Jurkat, Clone E6-1 (cell line): Measurements from ENCODE around the gene PRPH2. TPM values are rescaled to one million over a fixed set of nuclear protein-coding genes. Genes with fewer than 3 reads are reported as not detected.
A peak's percentile ranks its signal among the peaks of the same experiment; 100 is the strongest.

Experiments used
- DNase-seq: peaks from one replicate; pipeline ENCODE4 v3.0.0-alpha.2; 2011; ENCODE audit warnings: low read depth, low spot score
- H3K4me3 ChIP-seq: 2 replicates; pipeline ENCODE4 v1.5.1; 2011; ENCODE audit warnings: mild to moderate bottlenecking, low read length, control low read depth, moderate library complexity
- polyA plus RNA-seq: library from polyadenylated mRNA; unstranded; fragments of >200 nt; gene quantifications from one replicate; pipeline ENCODE4 v1.2.1, GENCODE V29; 2012; ENCODE audit warnings: missing spikeins; ENCODE audit not compliant: insufficient read length, insufficient read depth

The PRPH2 gene, protein sequence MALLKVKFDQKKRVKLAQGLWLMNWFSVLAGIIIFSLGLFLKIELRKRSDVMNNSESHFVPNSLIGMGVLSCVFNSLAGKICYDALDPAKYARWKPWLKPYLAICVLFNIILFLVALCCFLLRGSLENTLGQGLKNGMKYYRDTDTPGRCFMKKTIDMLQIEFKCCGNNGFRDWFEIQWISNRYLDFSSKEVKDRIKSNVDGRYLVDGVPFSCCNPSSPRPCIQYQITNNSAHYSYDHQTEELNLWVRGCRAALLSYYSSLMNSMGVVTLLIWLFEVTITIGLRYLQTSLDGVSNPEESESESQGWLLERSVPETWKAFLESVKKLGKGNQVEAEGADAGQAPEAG
- polyA plus RNA-seq, result not detected

DNA sequence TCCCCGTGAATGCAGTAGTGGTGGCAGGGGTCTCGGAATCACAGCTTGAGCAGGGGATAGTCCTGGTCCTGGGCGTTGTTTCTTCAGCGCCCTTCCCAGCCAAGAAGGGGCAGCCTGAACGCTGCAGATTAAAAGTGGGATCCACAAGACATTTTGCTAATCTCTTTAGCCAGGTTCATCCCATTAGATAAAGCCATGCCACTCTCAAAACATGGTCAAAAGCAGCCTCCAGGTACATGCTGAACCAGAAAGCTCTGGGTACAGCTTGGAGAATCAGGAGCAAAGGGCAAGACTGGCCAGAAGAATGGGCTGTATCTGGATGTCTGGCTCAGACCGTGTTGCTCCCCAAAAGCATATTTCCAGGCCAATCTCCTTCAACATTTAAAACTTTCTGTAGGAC is at the start of gene PRPH2:
PRPH2 (minus strand) TSS at position 101 of the 400 bp plus-strand sequence. CDS start 263 bp downstream, outside the sequence.
- DNase-seq, result no peak
- no peak within 1 kb of the TSS for H3K4me3 ChIP-seq

DNA sequence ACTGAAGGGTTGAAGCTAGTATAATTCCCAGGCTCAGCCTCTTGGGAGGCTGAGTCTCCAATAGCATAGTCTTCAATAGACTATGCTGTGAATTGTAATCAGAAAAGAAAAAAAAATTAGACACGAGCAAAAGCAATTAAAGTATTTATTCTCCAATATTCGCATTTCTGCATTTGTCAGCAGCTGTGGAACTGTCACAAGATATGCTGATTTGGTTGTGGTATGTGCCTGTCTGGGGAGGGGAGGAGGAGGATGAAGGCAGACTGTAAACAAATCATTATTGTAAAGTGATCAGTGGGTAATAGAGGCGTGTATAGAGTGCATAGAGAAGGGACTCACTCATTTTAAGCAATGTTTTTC is 49.3 kb upstream of the PRPH2 start:
- peak overlapping the region; percentile 13 for H3K4me3 ChIP-seq
- DNase-seq, result no peak

DNA sequence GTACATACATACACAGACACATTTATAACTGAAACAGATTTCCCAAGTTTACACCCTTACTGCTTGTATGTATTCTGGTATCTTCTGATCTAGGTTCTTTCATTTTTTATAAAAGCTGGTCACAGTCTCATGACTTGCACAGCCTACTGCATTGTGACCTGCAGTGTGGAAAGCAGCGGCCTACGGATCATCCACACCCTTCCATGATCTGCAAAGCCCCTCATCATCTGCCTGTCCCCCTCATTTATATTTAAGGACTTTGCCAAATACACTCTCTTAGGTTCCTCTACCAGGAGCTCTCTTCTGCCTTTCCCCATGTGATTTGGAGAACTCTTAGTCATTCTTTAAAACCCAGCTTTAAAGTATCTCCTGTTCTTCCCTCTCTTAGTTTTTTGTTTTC is 47.4 kb upstream of the PRPH2 start:
- no peak overlapping the region for H3K4me3 ChIP-seq
- DNase-seq, result no peak

DNA sequence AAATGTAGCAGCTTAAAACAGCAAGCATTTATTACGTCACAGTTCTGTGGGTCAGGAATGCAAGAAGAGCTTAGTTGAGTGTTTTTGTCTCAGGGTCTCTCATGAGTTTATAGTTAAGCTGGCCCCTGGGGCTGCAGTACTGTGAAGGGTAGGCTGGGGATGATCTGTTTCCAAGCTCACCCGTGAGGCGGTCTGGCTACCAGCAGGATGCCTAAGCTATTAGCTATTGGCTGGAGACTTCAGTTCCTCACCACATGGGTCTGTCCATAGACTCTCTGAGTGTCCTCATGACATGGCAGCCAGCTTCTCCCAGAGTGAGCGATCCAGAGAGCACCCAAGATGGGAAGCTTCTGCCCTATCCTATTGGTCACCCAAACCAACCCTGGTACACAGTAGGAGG is 46.7 kb upstream of the PRPH2 start:
- no peak for DNase-seq
- no peak overlapping the region for H3K4me3 ChIP-seq

DNA sequence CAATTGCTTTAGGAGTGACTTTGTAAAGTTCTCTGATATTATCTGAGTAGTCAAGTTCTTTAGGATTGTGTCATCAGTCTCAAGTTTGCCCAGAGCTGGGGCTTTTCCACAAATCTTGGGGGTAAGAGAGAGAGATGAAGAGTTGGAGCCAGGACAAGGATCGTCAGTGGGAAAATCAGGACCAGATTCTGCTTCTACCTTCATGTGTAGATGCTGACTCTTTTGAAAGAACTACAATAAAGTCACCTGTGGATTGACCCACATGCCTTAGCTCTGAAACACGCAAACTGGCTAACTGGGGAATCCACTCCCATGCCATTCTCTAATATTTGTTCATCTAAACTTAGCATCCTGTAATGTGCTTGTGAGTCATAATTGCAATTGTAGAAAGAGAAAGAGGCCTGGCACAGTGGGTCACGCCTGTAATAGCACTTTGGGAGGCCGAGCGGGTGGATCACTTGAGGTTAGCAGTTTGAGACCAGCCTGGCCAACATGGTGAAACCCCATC is 43.8 kb upstream of the PRPH2 start:
- DNase-seq, result no peak
- no peak overlapping the region for H3K4me3 ChIP-seq

DNA sequence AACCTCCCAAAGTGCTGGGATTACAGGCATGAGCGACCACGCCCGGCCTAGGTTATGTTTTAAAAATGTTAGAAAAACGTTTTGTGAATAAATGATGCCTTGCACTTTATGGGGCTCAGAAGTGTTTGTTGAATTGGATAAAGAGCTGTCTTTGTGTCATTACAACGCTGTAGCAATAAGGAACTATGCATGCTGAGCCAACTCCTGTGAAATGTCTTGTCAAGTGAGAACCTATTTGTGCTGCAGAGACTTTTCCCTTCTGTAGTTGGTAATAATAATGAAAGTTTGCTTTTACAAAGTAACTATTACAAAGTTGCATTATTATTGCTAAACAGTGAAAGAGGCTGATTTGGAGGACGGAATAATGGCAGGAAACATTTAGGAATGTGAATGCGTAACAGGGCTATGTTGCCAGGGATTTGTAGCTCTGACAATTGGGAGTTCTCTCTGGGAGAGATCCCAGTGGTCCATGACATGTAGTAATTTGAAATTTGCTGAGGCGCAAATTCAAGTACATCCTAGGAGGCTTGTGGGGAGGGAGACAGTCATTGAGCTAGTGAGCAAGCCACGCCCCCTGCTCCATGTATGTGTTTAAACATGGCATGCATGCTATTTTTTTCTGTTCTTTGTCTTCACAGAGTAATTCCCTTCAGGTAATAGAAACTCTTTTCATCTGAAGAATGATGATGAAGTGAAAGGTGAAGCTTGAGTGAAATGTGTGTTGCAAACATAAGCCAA is 42.7 kb upstream of the PRPH2 start:
- no peak overlapping the region for H3K4me3 ChIP-seq
- DNase-seq, result no peak

DNA sequence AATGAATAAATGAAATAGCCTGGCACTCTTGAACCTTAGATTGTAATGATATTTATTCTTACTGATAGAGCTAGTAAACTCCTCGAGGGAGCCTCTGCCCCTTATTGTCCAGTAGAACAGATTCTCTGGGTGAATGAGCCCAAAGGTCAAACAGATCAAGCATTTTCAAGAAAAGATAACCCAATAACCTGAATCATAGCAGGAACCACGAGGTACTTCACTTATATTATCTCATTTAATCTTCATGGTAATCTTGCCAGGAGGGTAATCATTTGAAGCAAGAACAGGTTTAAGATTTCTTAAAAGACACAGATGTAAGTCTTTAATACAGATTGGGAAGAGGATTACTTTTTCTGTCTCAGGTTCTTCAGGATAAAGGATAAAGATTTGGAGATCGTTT is 40.6 kb upstream of the PRPH2 start:
- no peak overlapping the region for H3K4me3 ChIP-seq
- DNase-seq, result no peak

DNA sequence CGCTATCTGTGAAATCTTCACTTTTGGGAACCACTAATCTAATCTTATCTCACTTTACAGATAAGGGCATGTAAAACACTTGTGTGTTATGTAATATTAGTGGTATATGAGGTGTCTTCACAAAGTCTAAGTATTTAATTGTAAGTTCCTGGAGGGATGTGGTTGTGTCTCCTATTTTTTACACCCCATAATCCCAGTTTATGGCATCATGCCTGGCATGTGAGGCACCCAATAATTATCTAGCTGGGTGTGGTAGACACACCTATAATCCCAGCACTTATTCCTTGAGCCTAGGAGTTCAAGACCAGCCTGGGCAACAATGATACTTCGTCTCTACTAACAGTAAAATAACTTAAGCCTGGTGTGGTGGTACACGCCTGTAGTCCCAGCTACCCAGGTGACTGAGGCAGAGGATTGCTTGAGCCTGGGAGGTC is 40.0 kb upstream of the PRPH2 start:
- H3K4me3 ChIP-seq, result no peak overlapping the region
- no peak for DNase-seq

DNA sequence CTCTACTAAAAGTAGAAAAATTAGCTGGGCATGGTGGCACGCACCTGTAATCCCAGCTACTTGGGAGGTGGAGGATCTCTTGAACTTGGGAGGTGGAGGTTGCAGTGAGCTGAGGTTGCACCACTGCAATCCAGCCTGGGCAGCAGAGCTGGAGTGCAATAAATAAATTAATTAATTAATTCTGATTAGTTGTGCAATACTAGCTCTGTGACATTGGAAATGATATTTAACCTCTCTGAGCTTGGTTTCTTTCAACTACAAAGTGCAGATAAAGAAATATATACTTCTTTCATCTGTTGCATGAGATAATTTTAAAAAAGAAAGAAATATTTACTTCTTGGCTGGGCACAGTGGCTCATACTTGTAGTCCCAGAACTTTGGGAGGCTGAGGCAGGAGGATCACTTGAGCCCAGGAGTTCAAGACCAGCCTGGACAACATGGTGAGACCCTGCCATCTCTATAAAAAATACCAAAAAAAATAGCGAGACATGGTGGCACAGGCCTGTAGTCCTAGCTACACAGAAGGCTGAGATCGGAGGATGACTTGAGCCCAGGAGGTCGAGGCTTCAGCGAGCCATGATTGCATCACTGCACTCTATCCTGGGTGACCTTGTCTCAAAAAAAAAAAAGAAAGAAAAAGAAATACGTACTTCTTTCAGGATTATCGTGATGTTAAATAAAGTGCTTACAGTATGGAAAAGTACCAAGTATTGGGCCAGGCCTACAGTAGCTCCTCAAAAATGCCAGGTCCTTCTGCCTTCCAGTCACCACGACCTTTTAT is 39.1 kb upstream of the PRPH2 start:
- DNase-seq, result no peak
- no peak overlapping the region for H3K4me3 ChIP-seq

DNA sequence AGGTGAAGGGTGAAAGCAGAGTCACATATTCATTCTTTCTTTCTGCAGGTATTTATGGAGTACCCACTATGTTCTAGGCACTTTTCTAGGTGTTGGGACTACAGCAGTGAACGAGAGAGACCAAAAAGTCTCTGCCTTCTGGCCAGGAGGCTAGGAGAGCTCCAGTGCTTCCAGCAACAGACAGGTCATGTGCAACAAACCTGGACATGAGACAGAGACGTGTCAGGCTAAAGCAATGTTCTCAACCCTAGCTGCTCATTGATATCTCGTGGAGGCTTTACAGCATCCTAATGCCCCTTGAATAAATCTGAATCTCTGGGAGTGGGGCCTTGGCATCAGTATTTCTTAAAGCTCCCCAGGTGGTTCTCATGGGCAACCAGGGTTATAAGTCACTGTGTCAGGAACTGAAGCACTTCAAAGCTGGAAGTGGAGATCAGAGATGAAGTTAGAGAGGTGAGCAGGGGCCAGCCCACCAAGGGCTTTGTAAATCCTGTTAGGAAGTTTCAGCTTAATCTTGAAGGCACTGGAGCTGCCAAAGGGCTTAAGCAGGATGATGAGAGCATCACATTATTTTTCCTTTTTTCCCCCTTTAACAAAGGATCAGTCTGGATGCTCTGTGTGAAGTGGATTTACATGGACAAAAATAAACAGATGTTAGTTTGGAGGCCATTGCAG is 36.5 kb upstream of the PRPH2 start:
- no peak overlapping the region for H3K4me3 ChIP-seq
- no peak for DNase-seq

DNA sequence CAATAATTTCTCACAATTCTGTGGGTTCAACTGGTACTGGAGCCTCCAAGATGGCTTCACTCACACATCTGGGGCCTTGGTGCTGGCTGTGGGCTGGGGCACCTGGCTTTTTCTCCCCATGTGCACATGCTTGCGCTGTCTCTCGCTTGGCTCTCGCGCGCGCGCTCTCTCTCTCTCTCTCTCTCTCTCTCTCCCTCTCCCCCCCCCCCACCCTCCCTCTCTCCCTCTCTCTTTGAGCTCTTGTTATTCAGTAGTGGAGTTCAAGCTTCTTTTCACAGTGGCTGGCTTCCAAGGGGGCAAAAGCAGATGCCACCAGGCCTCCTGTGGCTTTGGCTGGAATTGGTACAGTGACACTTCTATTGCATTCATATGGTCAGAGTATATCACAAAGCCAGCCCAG is 34.3 kb upstream of the PRPH2 start:
- DNase-seq, result no peak
- H3K4me3 ChIP-seq, result no peak overlapping the region

DNA sequence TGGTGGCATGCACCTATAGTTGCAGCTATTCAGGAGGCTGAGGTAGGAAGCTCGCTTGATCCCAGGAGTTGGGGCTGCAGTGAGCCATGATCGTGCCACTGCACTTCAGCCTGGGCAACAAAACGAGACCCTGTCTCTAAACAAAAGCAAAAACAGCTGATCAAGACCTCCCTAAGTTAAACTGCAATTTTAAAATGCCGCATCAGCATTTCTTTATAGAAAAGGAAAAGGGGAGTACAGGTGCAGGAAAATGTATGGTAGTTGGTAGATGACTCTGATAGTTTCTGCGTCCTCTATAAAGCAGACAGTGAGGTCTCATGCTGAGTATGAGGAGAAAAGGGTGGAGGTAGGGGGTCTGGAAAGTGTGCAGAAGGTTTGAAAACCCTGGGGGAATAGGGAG is 32.4 kb upstream of the PRPH2 start:
- DNase-seq, result no peak

DNA sequence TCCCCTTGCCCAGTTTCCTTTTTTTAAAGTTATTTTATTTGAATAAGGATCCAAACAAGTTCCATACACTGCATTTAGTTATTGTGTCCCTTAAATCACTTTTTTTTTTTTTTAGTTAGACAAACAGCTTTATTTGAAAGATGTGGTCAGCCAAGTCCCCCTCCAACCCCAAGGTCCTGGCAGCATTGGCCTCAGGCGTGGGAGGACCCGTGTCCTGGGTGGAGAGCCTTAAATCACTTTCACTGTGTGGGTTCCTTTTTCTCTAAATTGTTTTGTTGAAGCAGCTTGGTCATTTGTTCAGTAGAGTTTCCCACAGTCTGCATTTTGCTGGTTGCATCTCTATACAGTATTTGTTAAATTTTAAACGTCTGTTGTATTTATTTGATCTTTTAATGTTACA is 28.7 kb upstream of the PRPH2 start:
- H3K4me3 ChIP-seq, result no peak overlapping the region
- DNase-seq, result no peak

More for the DNA sequence above, 32.4 kb upstream of the PRPH2 start:
- no peak overlapping the region for H3K4me3 ChIP-seq

DNA sequence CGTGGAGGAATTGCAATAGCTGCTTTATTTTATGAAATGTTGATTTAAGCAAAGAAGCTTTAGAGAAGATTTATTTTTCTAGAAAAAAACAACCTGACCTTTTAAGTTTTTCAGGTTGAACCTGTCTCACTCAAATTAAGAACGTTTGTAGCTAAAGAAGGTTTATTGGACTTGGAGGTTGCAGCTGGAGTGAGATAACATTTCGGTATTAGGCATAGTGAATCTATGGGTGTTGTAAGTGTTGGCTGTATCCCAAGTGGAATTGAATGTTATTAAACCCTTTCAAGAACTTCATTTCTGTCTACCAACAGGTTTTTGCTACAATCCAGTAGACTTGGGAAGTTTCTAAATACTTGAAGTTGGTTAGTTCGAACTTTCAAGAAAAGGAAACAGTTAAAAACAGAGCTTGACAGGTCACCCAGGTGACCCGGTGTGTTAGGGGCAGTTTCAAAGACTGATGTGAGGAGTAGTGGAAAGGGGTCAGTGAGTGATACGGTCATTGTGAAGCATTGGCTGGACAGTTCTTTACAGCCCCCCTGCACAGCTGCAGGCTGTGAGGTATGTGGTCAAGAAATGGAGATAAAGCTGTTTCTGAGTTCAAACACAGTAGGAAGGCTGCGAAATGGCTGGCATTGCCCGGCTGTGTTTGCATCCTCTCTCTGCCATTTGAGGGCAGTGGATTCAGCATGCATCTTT is 26.0 kb upstream of the PRPH2 start:
- H3K4me3 ChIP-seq, result no peak overlapping the region
- no peak for DNase-seq

DNA sequence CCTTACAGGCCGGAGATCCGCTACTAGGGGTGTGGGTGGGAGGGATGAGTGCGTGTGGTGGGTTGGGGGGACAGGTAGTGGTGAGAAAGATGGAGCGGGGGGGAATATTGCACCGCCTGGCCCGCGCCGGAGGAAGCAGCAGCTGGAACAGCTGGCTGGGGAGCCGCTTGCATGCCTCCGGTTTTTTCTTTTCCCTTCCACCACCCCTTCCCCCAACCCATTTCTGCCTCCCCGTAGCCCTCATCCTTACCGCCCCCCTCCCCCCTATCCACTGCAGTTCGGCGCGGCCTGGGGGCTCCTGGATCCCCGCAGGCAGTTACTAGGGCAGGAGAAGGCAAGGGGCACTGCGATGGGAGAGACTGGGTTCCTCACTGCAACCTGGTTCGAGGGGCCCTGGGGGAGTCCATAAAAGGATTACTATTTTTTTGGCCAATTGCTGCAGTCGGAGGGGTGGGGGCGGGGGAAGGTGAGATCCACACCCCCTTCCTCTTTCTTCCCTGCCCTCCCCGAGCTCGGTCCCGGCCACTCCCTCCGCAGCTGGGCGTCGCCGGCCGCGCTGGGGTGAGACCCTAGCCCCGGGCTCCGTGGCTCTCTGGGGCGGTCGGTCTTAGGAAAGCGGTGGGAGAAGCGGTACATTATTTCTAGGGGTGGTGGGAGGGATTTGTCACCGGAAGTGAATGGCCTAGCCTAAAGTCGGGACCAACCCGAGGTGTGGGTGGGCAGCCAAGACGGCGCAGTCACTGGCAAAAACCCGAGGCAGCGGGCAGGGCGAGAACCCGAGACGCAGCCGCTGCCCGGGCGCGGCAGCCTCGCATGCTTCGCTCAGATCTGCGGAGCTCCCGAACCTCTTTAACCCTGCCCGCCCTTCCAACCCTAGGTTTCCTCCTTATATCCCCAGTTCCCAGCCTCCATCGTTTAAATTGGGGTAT is 24.3 kb upstream of the PRPH2 start:
- peak overlapping the region; percentile 78 for H3K4me3 ChIP-seq
- peak; percentile 68 for DNase-seq

DNA sequence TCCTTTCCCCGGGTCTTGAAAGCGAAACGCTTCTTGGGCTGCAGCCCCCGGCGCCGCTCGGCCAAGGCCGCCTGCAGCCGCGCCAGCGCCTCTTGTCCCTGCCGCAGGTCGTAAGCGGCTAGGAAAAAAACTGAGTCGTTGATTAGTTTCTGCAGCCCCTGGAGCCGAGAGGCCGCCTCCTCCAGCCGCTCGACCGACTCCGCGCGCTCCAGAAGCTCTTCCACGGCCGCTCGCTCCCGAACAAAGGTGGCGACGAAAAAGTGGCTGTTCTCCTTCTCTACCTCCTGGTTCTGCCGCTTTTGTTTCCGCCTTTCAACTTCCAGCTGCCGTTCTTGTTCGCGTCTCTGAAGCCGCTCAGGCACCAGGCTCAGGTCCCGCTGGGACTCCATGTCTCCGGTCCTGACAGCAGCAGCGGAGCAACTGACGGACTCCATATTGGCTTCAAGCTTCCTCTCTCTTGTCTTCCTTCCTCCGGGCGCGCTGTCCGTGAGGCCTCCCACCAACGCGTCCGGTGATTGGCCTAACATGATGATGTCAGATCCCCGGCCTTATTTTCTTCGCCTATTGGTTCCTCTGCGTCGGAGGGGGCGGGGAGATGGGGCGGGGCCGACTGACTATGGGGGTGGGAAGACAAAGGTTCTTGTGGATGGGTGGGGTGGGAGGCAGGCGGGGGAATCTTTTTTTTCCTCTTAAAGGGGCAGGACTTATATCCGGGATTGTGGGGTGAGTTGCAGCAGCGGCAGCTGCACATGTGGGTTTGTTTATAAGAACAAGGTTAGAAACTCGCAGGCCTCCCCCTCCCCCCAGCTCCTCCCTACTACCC is 23.5 kb upstream of the PRPH2 start, which contains the start of gene TBCC:
TBCC (minus strand) TSS at position 464 of the 823 bp plus-strand sequence; CDS start at position 434, 30 bp downstream.
- H3K4me3 ChIP-seq, result peak within 1 kb of the TSS; percentile 98
- DNase-seq, result peak; percentile 97
